Testis (tissue), 3 donors: Measurements from ENCODE around the gene RGPD8. TPM values are rescaled to one million over a fixed set of nuclear protein-coding genes. Genes with fewer than 3 reads are reported as not detected.

Source experiments
- DNase-seq: peaks from one replicate; pipeline ENCODE4 v3.0.0-alpha.2; 2019
- H3K27ac ChIP-seq, 2 donors: fragments of 200-600 bp; sonication (generic); one replicate each; pipeline ENCODE4 v1.5.1; 2019
- H3K27me3 ChIP-seq: fragments of 200-600 bp; sonication (generic); one replicate; pipeline ENCODE4 v1.5.1; 2019
- H3K36me3 ChIP-seq: fragments of 200-600 bp; sonication (generic); one replicate; pipeline ENCODE4 v1.5.1; 2017; ENCODE audit warnings: low read depth; ENCODE audit errors: missing control alignments
- H3K4me1 ChIP-seq: fragments of 200-600 bp; sonication (generic); one replicate; pipeline ENCODE4 v1.5.1; 2019
- H3K4me3 ChIP-seq, 2 donors: fragments of 200-600 bp; sonication (generic); one replicate each; pipeline ENCODE4 v1.5.1; 2017 to 2019
- H3K9me3 ChIP-seq: fragments of 200-600 bp; sonication (generic); one replicate; pipeline ENCODE4 v1.5.1; 2017
- CTCF ChIP-seq, 3 experiments: fragments of 450-650 bp in 2 of 3; fragments of 200-600 bp in 1 of 3; sonication (generic) in 1 of 3; IDR thresholded peaks; one replicate each; pipeline ENCODE4 v1.5.1; 2016 to 2019; ENCODE audit warnings: antibody characterized with exemption in 3 of 3, mild to moderate bottlenecking in 2 of 3, moderate library complexity in 1 of 3
- POLR2A ChIP-seq: fragments of 450-650 bp; IDR thresholded peaks from one replicate; pipeline ENCODE4 v1.6.1; 2017; ENCODE audit warnings: antibody characterized with exemption, mild to moderate bottlenecking, moderate library complexity
- WGBS, 2 donors: methylation state at CpG; one replicate each; pipeline ENCODE4 v1.1.5; 2018; 5-methylcytosine and 5-hydroxymethylcytosine counted together
- intact Hi-C: fragments of 100-400 bp; cut with DNase I; formaldehyde crosslinking; loops from one replicate; pipeline ENCODE4 v1.15.1; 2023; ENCODE audit warnings: low total_unique reads
- polyA plus RNA-seq: library from polyadenylated mRNA; stranded (reverse); fragments of 350-450 nt; fragmentation: Illumina TruSeq; extraction: RNeasy Lipid Tissue Mini Kit (QIAGEN cat#74804); gene quantifications from one replicate; pipeline ENCODE4 v1.2.3, GENCODE V29; 2014; ENCODE audit warnings: low read depth, low replicate concordance; ENCODE audit not compliant: insufficient read depth
- small RNA-seq, 2 donors: library from RNA; depleted of rRNA; stranded (forward); fragments of <200 nt; gene quantifications; one replicate each; pipeline ENCODE3, GENCODE V24; 2016
- total RNA-seq, 2 donors: library from RNA; depleted of rRNA; stranded (reverse); fragments of >200 nt; gene quantifications; one replicate each; pipeline ENCODE4 v1.2.3, GENCODE V29; 2016

RGPD8 gene
- total and polyA plus RNA-seq, 3 donors from 2014 or later, result 28.0 to 57.2 (median 33.0) TPM

- Histone ChIP-seq H3K4me3 (no peak overlapping the region), H3K27ac (no peak overlapping the region), H3K9me3 (no peaks in the 10 kb centered on the region), H3K4me1 (no peaks in the 10 kb centered on the region), H3K36me3 (no peaks in the 10 kb centered on the region), H3K27me3 (no peaks in the 10 kb centered on the region)
- WGBS, 2 donors, result 82 to 87% methylated on average over 3 of the region's 3 CpGs
- TF ChIP-seq POLR2A (no peak), CTCF (IDR thresholded peaks at IDR 0.05) (no peak)
- intact Hi-C loops, result no loop called here
- no peak for DNase-seq
Observed at GRCh38 chr2:112321375-112322320, 111.8 kb downstream of the RGPD8 start.

Small RNAs within 50 kb of the gene (small RNA-seq; reads per million reads assigned to genes)
- gene AC115115.1, result 0 reads per million in 2 donors

Other genes starting within 250 kb of the RGPD8 start
- 10 to 100 TPM; 21.7 to 26.5 TPM for gene ZC3H8, start 178.6 kb downstream of the RGPD8 start, total RNA-seq
- 10.6 TPM for gene ZC3H8, start 178.6 kb downstream of the RGPD8 start, polyA plus RNA-seq
- 10 to 100 TPM; 10.9 to 23.4 TPM for gene ZC3H6, start 158.0 kb downstream of the RGPD8 start, total RNA-seq
- 5.0 TPM for gene ZC3H6, start 158.0 kb downstream of the RGPD8 start, polyA plus RNA-seq
- gene TTL, start 48.5 kb upstream of the RGPD8 start, total RNA-seq, result 10 to 100 TPM; 11.4 to 14.3 TPM
- 12.2 TPM for gene TTL, start 48.5 kb upstream of the RGPD8 start, polyA plus RNA-seq
- gene POLR1B, start 108.8 kb upstream of the RGPD8 start, total RNA-seq, result 10 to 100 TPM; 26.9 to 29.8 TPM
- gene POLR1B, start 108.8 kb upstream of the RGPD8 start, polyA plus RNA-seq, result 59.2 TPM
- gene CHCHD5, start 151.0 kb upstream of the RGPD8 start, total RNA-seq, result 10 to 100 TPM; 49.0 to 51.3 TPM
- gene CHCHD5, start 151.0 kb upstream of the RGPD8 start, polyA plus RNA-seq, result 98.9 TPM
- 10 to 100 TPM; 38.7 to 47.8 TPM for gene SLC20A1, start 212.3 kb upstream of the RGPD8 start, total RNA-seq
- 30.2 TPM for gene SLC20A1, start 212.3 kb upstream of the RGPD8 start, polyA plus RNA-seq